GM12878 (cell line): ENCODE measurements around the gene CNOT2. TPM values are rescaled to one million over a fixed set of nuclear protein-coding genes. Genes with fewer than 3 reads are reported as not detected.

ENCODE experiments used
- ATAC-seq: fragments of 200-7000 bp; cut with Tn5 transposase; 3 replicates; pipeline ENCODE4 v1.9.1; 2020; ENCODE audit warnings: mild to moderate bottlenecking, moderate library complexity
- BruUV-seq: library from RNA; stranded (reverse); fragments of 400-500 nt; replicated peaks from 2 replicates; lab custom pipeline; 2021; lab: Mats Ljungman, UMichigan
- CTCF ChIA-PET: fragments of 300-600 bp; sonication (Branson Sonifier 250); formaldehyde crosslinking; extraction: SDS; loops from one replicate; lab custom pipeline; 2021; ENCODE audit warnings: inconsistent platforms; lab: Yijun Ruan, JAX
- POLR2A ChIA-PET: fragments of 350-600 bp; formaldehyde crosslinking; extraction: SDS; loops from one replicate; lab custom pipeline; 2021; ENCODE audit warnings: inconsistent platforms; lab: Charles Lee
- RAD21 ChIA-PET: fragments of 300-600 bp; sonication (Branson Sonifier 250); formaldehyde crosslinking; loops from one replicate; lab custom pipeline; 2023; ENCODE audit warnings: antibody characterized with exemption; ENCODE audit not compliant: unreplicated experiment; lab: Charles Lee
- SMC1A ChIA-PET: fragments of 300-600 bp; sonication (Branson Sonifier 250); formaldehyde crosslinking; loops from one replicate; lab custom pipeline; 2023; ENCODE audit not compliant: unreplicated experiment, uncharacterized antibody; lab: Charles Lee
- DNase-seq: peaks from one replicate; pipeline ENCODE4 v3.0.0-alpha.2; 2011; ENCODE audit warnings: low read depth, low spot score
- FAIRE-seq: peaks from 3 replicates; lab custom pipeline; 2011; peaks lifted over from hg19 to GRCh38; lab: Jason Lieb, UNC
- H2AFZ ChIP-seq: 2 replicates; pipeline ENCODE4 v1.6.0; 2011; ENCODE audit warnings: low read depth, low read length, control low read depth; ENCODE audit not compliant: control insufficient read depth
- H3K27ac ChIP-seq: 2 replicates; pipeline ENCODE4 v1.5.1; 2011; ENCODE audit warnings: control low read depth; ENCODE audit not compliant: control insufficient read depth, insufficient read depth
- H3K27me3 ChIP-seq, 2 experiments: replicated peaks in 1 of 2; 2 replicates each; pipeline versions ENCODE4 v1.6.0 to v1.6.1; 2011; ENCODE audit warnings: low read length in 1 of 2; ENCODE audit not compliant: control insufficient read depth in 2 of 2, insufficient read depth in 2 of 2
- H3K36me3 ChIP-seq, 2 experiments: 2 replicates each; pipeline ENCODE4 v1.5.1; 2011; ENCODE audit warnings: low read length in 1 of 2; ENCODE audit not compliant: control insufficient read depth in 2 of 2, insufficient read depth in 2 of 2
- H3K4me1 ChIP-seq: 2 replicates; pipeline ENCODE4 v1.6.1; 2011; ENCODE audit warnings: mild to moderate bottlenecking, low read length, moderate library complexity, mixed read lengths; ENCODE audit not compliant: control insufficient read depth, insufficient read depth
- H3K4me2 ChIP-seq: 2 replicates; pipeline ENCODE4 v1.6.0; 2011; ENCODE audit warnings: control low read depth; ENCODE audit not compliant: control insufficient read depth, insufficient read depth
- H3K4me3 ChIP-seq: fragments of 200-600 bp; sonication (generic); 2 replicates; pipeline ENCODE4 v1.5.1; 2016
- H3K79me2 ChIP-seq: 2 replicates; pipeline ENCODE4 v1.6.0; 2011; ENCODE audit warnings: low read length; ENCODE audit not compliant: control insufficient read depth, insufficient read depth
- H3K9ac ChIP-seq: 2 replicates; pipeline ENCODE4 v1.8.0; 2011; ENCODE audit warnings: low read length, control low read depth, mixed read lengths; ENCODE audit not compliant: control insufficient read depth, insufficient read depth
- H3K9me3 ChIP-seq: replicated peaks from 3 replicates; pipeline ENCODE4 v1.5.1; 2011; ENCODE audit warnings: mild to moderate bottlenecking, low read length; ENCODE audit not compliant: control insufficient read depth, insufficient read depth
- H4K20me1 ChIP-seq: 2 replicates; pipeline ENCODE4 v1.6.0; 2011; ENCODE audit not compliant: control insufficient read depth, insufficient read depth
- CHD4 ChIP-seq: fragments of 200-600 bp; sonication (generic); IDR thresholded peaks from 2 replicates; pipeline ENCODE4 v1.6.1; 2016; ENCODE audit warnings: mild to moderate bottlenecking
- EED ChIP-seq: sonication (generic); IDR thresholded peaks from 2 replicates; pipeline ENCODE4 v1.6.1; 2016; ENCODE audit warnings: antibody characterized with exemption, low read depth
- GABPA ChIP-seq: IDR thresholded peaks from 2 replicates; pipeline ENCODE4 v1.6.1; 2014; ENCODE audit warnings: antibody characterized with exemption, low read depth, mild to moderate bottlenecking, inconsistent platforms
- KLF5 ChIP-seq: fragments of 450-650 bp; IDR thresholded peaks from 2 replicates; pipeline ENCODE4 v1.6.1; 2014; ENCODE audit warnings: mild to moderate bottlenecking; ENCODE audit not compliant: partially characterized antibody
- LARP7 ChIP-seq: fragments of 450-650 bp; IDR thresholded peaks from 2 replicates; pipeline ENCODE4 v1.6.1; 2017; ENCODE audit warnings: mild to moderate bottlenecking
- NFYA ChIP-seq: IDR thresholded peaks from 2 replicates; pipeline ENCODE4 v1.6.1; 2011; ENCODE audit warnings: low read depth, mild to moderate bottlenecking, low read length, improper control_type of control experiment, borderline replicate concordance
- POLR2A ChIP-seq: IDR thresholded peaks from 2 replicates; pipeline ENCODE4 v1.6.1; 2011; ENCODE audit warnings: low read depth, mild to moderate bottlenecking, low read length
- RB1 ChIP-seq: fragments of 450-650 bp; formaldehyde crosslinking; IDR thresholded peaks from 2 replicates; pipeline ENCODE4 v1.6.1; 2017; ENCODE audit warnings: mild to moderate bottlenecking, borderline replicate concordance
- SIX5 ChIP-seq: IDR thresholded peaks from 2 replicates; pipeline ENCODE4 v1.6.1; 2011; ENCODE audit warnings: mild to moderate bottlenecking, low read depth, low read length, moderate library complexity; ENCODE audit not compliant: severe bottlenecking
- SMAD1 ChIP-seq: fragments of 450-650 bp; IDR thresholded peaks from 2 replicates; pipeline ENCODE4 v1.6.1; 2018; ENCODE audit warnings: mild to moderate bottlenecking, low read depth; ENCODE audit not compliant: partially characterized antibody
- SRF ChIP-seq, 2 experiments: IDR thresholded peaks; 2 replicates each; pipeline ENCODE4 v1.6.1; 2011; ENCODE audit warnings: low read depth in 2 of 2, low read length in 2 of 2, mild to moderate bottlenecking in 1 of 2, moderate library complexity in 1 of 2
- STAT1 ChIP-seq: fragments of 450-650 bp; conservative IDR thresholded peaks from 2 replicates; pipeline ENCODE4 v1.6.1; 2014; ENCODE audit warnings: antibody characterized with exemption, mild to moderate bottlenecking
- WGBS: methylation state at CpG from one replicate; pipeline ENCODE4 v1.1.6; 2016; ENCODE audit warnings: low lambda C conversion rate; ENCODE audit not compliant: insufficient replicate concordance, insufficient coverage; ENCODE audit errors: missing lambda C conversion rate; 5-methylcytosine and 5-hydroxymethylcytosine counted together
- in situ Hi-C: fragments of 300-500 bp; cut with MboI; formaldehyde crosslinking; loops from 9 replicates; pipeline ENCODE4 v1.14.3; 2018; ENCODE audit warnings: mixed read lengths
- intact Hi-C: fragments of 100-400 bp; cut with micrococcal nuclease; formaldehyde crosslinking; loops from one replicate; pipeline ENCODE4 v1.14.2; 2022; ENCODE audit not compliant: unreplicated experiment
- polyA plus RNA-seq, 11 experiments: library from polyadenylated mRNA; depleted of rRNA in 4 of 11; unstranded in 6 of 11; stranded (reverse) in 5 of 11; fragments of >200 nt; fragmentation: Nextera tagmentation in 4 of 11; fragmentation: Illumina TruSeq in 1 of 11; extraction: Ambion mirVana in 4 of 11; extraction: Trizol in 1 of 11; gene quantifications; 1 replicate in 1 of 11; 2 replicates in 10 of 11; pipeline versions ENCODE4 v1.2.1 to v1.2.3, GENCODE V29; 2011 to 2016; ENCODE audit warnings: inconsistent platforms in 2 of 11, missing spikeins in 2 of 11, low read depth in 1 of 11
- total RNA-seq, 4 experiments: library from RNA; depleted of rRNA in 3 of 4; stranded (reverse); fragments of >200 nt in 3 of 4; fragmentation: Illumina TruSeq in 1 of 4; extraction: Trizol in 1 of 4; gene quantifications; 2 replicates each; pipeline versions ENCODE4 v1.2.1 to v1.2.3, GENCODE V29; 2013 to 2021
- TF ChIP-seq, protein P1 (sequence below): fragments of 450-650 bp; IDR thresholded peaks from 2 replicates; pipeline ENCODE4 v1.6.1; 2017; ENCODE audit warnings: low read depth, mild to moderate bottlenecking, moderate library complexity
- TF ChIP-seq, protein P2 (sequence below): fragments of 450-650 bp; IDR thresholded peaks from 2 replicates; pipeline ENCODE4 v1.6.1; 2017; ENCODE audit warnings: borderline replicate concordance

The CNOT2 gene
- total and polyA plus RNA-seq, 10 of the 15 experiments (the other 5 are each of a cell fraction or from before 2014, with no cell fraction given) = 37.9 to 127 (median 82.4) TPM

DNA sequence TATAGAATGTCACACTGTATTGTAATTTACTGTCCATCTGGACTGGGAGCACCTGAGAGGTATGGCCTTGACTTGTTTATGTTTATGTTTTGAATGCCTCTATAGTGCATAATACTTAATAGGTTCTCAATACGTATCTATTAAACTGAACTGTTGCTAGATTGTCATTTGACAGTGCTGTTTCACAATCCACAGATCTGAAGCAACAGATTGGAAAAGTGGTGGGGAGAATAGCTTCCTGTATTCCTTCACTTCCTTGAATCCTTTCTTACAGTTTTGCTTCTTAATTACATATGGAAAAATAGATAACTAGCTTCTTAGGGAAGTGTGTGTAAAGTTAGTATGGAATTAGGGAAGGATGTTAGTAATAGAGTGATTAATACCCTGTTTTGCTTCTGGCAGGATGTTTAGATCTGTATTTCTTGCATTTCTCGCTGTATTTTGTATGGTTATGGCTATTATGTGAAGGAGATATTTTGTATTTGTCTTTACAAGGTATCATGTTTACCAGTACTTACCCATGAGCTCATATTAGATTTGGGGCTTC, 4.5 kb downstream of the CNOT2 start:
- DNase-seq = no peak
- no peaks in the 10 kb centered on the region for H4K20me1 ChIP-seq
- H3K27me3 ChIP-seq = no peaks in the 10 kb centered on the region
- peak overlapping the region; percentile 28; the same call in 1 of the 2 replicates for H3K4me2 ChIP-seq
- H3K9me3 ChIP-seq = no peaks in the 10 kb centered on the region
- ATAC-seq = no peak
- intact Hi-C loops = loop anchor here (1.0 to 10.0 kb wide), 2 partner anchors 70 to 503 kb away; no protein-coding TSS in a partner anchor
- no TSS peak for BruUV-seq
- SMC1A ChIA-PET = interaction anchor here (0.8 to 1.4 kb wide), 4 partner anchors 11 to 116 kb away, joined by 3 read pairs; no protein-coding TSS in a partner anchor
- TF ChIP-seq SRF (IDR thresholded peaks at IDR 0.05; ENCODE audit: low read depth in 2 of 2, low read length in 2 of 2) (no peak), NFYA (no peak), RB1 (no peak), GABPA (no peak)
- H3K9ac ChIP-seq = no peak overlapping the region
- peaks cover 98% of the 10 kb centered on the region for H3K79me2 ChIP-seq
- no peaks in the 10 kb centered on the region; a peak in 1 of 4 replicates for H3K36me3 ChIP-seq
- 95% methylated on average over 2 of the region's 2 CpGs for WGBS
- no peak overlapping the region for H2AFZ ChIP-seq
- no peaks in the 10 kb centered on the region for H3K4me1 ChIP-seq
- no peak for FAIRE-seq
- CTCF ChIA-PET = no interaction called here
- POLR2A ChIA-PET = no interaction called here
- in situ Hi-C loops = loop anchor here (10.0 kb wide), 1 partner anchor 503 kb away; no protein-coding TSS in a partner anchor
- H3K27ac ChIP-seq = no peak overlapping the region
- RAD21 ChIA-PET = no interaction called here
- H3K4me3 ChIP-seq = no peak overlapping the region

DNA sequence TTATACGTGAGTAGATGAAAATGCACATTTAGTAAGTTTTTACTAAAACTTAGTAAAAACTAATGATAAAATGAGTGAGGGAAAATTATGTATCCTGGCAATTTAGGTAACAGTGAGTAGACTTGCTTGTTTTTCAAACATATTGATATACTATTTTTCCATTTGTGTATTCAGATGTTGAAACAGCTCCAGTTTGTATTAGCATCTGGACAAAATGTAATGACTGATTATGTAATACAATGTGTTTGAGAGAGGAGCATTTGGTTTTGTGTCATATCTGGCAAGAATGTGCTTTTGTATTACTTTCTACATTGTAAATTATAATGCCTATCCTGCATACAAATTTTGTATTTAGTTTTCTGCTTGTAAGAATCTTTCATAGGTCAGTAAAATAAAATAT, 5.6 kb downstream of the CNOT2 start:
- DNase-seq (no peak), FAIRE-seq (no peak), ATAC-seq (no peak)
- in situ Hi-C loops (loop anchor here (10.0 kb wide), 1 partner anchor 504 kb away; no protein-coding TSS in a partner anchor), intact Hi-C loops (loop anchor here (10.0 kb wide), 1 partner anchor 504 kb away; no protein-coding TSS in a partner anchor)
- 100% methylated on average over 1 of the region's 1 CpG for WGBS
- no peaks in the 10 kb centered on the region for H3K27me3 ChIP-seq
- BruUV-seq = no TSS peak
- H3K79me2 ChIP-seq = peaks cover 98% of the 10 kb centered on the region
- no peak overlapping the region for H2AFZ ChIP-seq
- no peak overlapping the region for H3K4me3 ChIP-seq
- ChIA-PET SMC1A (interaction anchor here (1.0 to 1.4 kb wide), 3 partner anchors 13 to 115 kb away, joined by 3 read pairs; no protein-coding TSS in a partner anchor), POLR2A (no interaction called here), RAD21 (no interaction called here), CTCF (no interaction called here)
- H3K27ac ChIP-seq = no peak overlapping the region
- no peak overlapping the region for H3K9ac ChIP-seq
- H4K20me1 ChIP-seq = no peaks in the 10 kb centered on the region
- H3K4me2 ChIP-seq = peak overlapping the region; percentile 22; the same call in 1 of the 2 replicates
- no peaks in the 10 kb centered on the region; a peak in 1 of 4 replicates for H3K36me3 ChIP-seq
- no peaks in the 10 kb centered on the region for H3K9me3 ChIP-seq
- no peaks in the 10 kb centered on the region for H3K4me1 ChIP-seq
- TF ChIP-seq KLF5 (no peak), CHD4 (no peak), LARP7 (no peak), SMAD1 (no peak), STAT1 (no peak), EED (no peak), SIX5 (no peak), POLR2A (no peak)
- TF ChIP-seq, protein P1, sequence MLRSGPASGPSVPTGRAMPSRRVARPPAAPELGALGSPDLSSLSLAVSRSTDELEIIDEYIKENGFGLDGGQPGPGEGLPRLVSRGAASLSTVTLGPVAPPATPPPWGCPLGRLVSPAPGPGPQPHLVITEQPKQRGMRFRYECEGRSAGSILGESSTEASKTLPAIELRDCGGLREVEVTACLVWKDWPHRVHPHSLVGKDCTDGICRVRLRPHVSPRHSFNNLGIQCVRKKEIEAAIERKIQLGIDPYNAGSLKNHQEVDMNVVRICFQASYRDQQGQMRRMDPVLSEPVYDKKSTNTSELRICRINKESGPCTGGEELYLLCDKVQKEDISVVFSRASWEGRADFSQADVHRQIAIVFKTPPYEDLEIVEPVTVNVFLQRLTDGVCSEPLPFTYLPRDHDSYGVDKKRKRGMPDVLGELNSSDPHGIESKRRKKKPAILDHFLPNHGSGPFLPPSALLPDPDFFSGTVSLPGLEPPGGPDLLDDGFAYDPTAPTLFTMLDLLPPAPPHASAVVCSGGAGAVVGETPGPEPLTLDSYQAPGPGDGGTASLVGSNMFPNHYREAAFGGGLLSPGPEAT = no peak
- TF ChIP-seq, protein P2, sequence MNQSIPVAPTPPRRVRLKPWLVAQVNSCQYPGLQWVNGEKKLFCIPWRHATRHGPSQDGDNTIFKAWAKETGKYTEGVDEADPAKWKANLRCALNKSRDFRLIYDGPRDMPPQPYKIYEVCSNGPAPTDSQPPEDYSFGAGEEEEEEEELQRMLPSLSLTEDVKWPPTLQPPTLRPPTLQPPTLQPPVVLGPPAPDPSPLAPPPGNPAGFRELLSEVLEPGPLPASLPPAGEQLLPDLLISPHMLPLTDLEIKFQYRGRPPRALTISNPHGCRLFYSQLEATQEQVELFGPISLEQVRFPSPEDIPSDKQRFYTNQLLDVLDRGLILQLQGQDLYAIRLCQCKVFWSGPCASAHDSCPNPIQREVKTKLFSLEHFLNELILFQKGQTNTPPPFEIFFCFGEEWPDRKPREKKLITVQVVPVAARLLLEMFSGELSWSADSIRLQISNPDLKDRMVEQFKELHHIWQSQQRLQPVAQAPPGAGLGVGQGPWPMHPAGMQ = no peak
